Measurements from ENCODE around the gene SLC22A2. TPM values are rescaled to one million over a fixed set of nuclear protein-coding genes. Genes with fewer than 3 reads are reported as not detected.

SLC22A2 gene
- total and polyA plus RNA-seq, 9 of the 15 experiments (the other 6 are each of a cell fraction or from before 2014, with no cell fraction given): not detected

- ATAC-seq (no peak), FAIRE-seq (no peak), DNase-seq (ENCODE audit: extremely low read depth in 1 of 4, low spot score in 3 of 4) (no peak)
- ChIA-PET POLR2A (interaction anchor here (0.6 to 1.6 kb wide), 4 partner anchors 20 to 1392 kb away, joined by 3 read pairs; no protein-coding TSS in a partner anchor), CTCF (ENCODE audit: low intra/inter-chr PET ratio) (no interaction called here)
- H3K79me2 ChIP-seq (ENCODE audit: control insufficient read depth, insufficient read depth, low read length): no peaks in the 10 kb centered on the region
- H2AFZ ChIP-seq (ENCODE audit: low read depth, low read length): no peak overlapping the region
- in situ Hi-C loops (cut with MboI): no loop called here
- no peak overlapping the region for H3K4me3 ChIP-seq
- no peak overlapping the region for H3K9ac ChIP-seq (ENCODE audit: insufficient read depth in 1 of 2, low read depth in 2 of 2, low read length in 2 of 2)
- H4K20me1 ChIP-seq (replicated peaks; ENCODE audit: control insufficient read depth, insufficient read depth, low read length): no peaks in the 10 kb centered on the region
- peaks cover 11 to 33% of the 10 kb centered on the region in 2 experiments; a peak in 4 of 5 replicates for H3K27me3 ChIP-seq (ENCODE audit: control insufficient read depth in 2 of 2, insufficient read depth in 2 of 2, low read length in 2 of 2)
- WGBS (ENCODE audit: insufficient coverage, low coverage, missing lambda C conversion rate): 2% methylated on average over 4 of the region's 4 CpGs
- no peaks in the 10 kb centered on the region for H3K9me3 ChIP-seq (replicated peaks; ENCODE audit: control insufficient read depth, insufficient read depth, low read depth, low read length)
- H3K4me2 ChIP-seq (ENCODE audit: insufficient read depth, low read length): no peak overlapping the region
- no peaks in the 10 kb centered on the region for H3K36me3 ChIP-seq (ENCODE audit: control insufficient read depth, insufficient read depth, low read length)
- intact Hi-C loops (cut with micrococcal nuclease): no loop called here
- no TSS peak for BruUV-seq (replicated peaks)
- TF ChIP-seq PHF21A (IDR thresholded peaks at IDR 0.05; ENCODE audit: borderline replicate concordance, low read depth) (no peak), MTA3 (IDR thresholded peaks at IDR 0.05; ENCODE audit: borderline replicate concordance) (no peak), ELK3 (CRISPR knock-in tag; IDR thresholded peaks at IDR 0.05) (no peak), HSF4 (CRISPR knock-in tag; IDR thresholded peaks at IDR 0.05; ENCODE audit: borderline replicate concordance) (no peak), POLR3G (IDR thresholded peaks at IDR 0.05; ENCODE audit: extremely low read depth, insufficient read length, insufficient replicate concordance) (no peak), SAFB2 (IDR thresholded peaks at IDR 0.05; ENCODE audit: borderline replicate concordance, low read depth, low read length, severe bottlenecking) (no peak), ZFP1 (CRISPR knock-in tag; IDR thresholded peaks at IDR 0.05) (no peak), ZNF668 (CRISPR knock-in tag; IDR thresholded peaks at IDR 0.05) (no peak), CBX3 (IDR thresholded peaks at IDR 0.05; ENCODE audit: borderline replicate concordance in 1 of 2, low read length in 2 of 2) (no peak), RBM34 (IDR thresholded peaks at IDR 0.05; ENCODE audit: borderline replicate concordance, insufficient read depth, low read length) (no peak), FOXA3 (CRISPR knock-in tag; conservative IDR thresholded peaks at IDR 0.05 in 1 of 2, IDR thresholded peaks at IDR 0.05 in 1 of 2) (no peak), MBD2 (IDR thresholded peaks at IDR 0.05; ENCODE audit: borderline replicate concordance, low read depth) (no peak), NUFIP1 (IDR thresholded peaks at IDR 0.05; ENCODE audit: partially characterized antibody) (no peak), POLR2H (tag; IDR thresholded peaks at IDR 0.05; ENCODE audit: low read depth) (no peak), RREB1 (CRISPR knock-in tag; IDR thresholded peaks at IDR 0.05) (no peak), KAT2B (IDR thresholded peaks at IDR 0.05; ENCODE audit: low read depth, low read length) (no peak), ERF (CRISPR knock-in tag; IDR thresholded peaks at IDR 0.05) (no peak)
- H3K4me1 ChIP-seq (replicated peaks in 1 of 2; ENCODE audit: control insufficient read depth in 2 of 2, insufficient read depth in 2 of 2, low read length in 2 of 2): no peaks in the 10 kb centered on the region
- no peak overlapping the region for H3K27ac ChIP-seq (ENCODE audit: extremely low read depth, low read depth, low read length)
- H3K9me1 ChIP-seq (ENCODE audit: control insufficient read depth, insufficient read depth, low read length): no peaks in the 10 kb centered on the region
Measured at GRCh38 chr6:160276126-160276525, 17.5 kb upstream of the SLC22A2 start.

All from K562 (cell line).